ENCODE measurements around the gene DRGX.

DNA sequence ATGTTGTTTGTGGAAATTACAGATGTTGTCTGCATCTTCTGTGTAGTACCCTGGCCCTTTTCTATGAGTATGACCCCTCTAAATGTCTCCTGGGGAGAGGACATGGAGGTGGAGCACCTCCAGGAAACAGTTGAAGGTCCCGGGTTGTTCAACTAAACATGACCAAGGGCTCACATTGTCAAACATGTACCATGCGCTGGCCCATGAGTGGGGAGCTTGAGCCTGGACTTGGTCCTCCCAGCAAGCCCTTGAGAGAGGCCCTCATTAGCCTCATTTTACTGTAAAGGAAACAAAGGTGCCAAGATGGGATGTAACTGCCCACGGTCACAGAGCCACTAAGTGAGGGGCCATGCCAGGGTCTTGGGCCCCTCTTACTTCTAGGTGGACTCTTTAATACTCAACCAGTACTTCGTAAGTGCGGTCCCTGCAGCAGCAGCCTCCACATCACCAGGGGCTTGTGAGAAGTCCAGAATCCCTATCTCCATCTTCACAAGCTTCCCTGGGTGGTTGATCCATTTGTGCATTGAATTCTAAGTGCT, 65.7 kb downstream of the DRGX start:
- TF ChIP-seq POLR2A (IDR thresholded peaks at IDR 0.05; ENCODE audit: insufficient read depth in 1 of 2, low read depth in 2 of 2, low read length in 2 of 2) (no peak), FOSL1 (CRISPR knock-in tag; IDR thresholded peaks at IDR 0.05; ENCODE audit: borderline replicate concordance) (no peak), MEF2D (CRISPR knock-in tag; IDR thresholded peaks at IDR 0.05) (no peak), ZNF720 (CRISPR knock-in tag; IDR thresholded peaks at IDR 0.05) (no peak), ZZZ3 (CRISPR knock-in tag; IDR thresholded peaks at IDR 0.05; ENCODE audit: borderline replicate concordance) (no peak), CBFB (CRISPR knock-in tag; IDR thresholded peaks at IDR 0.05) (no peak)

Measured in HepG2 (cell line).